H1 (cell line): ENCODE results near the gene ZNF518B. TPM values are rescaled to one million over a fixed set of nuclear protein-coding genes. Genes with fewer than 3 reads are reported as not detected.

Experiments used
- CTCF ChIA-PET: fragments of 300-600 bp; sonication (Branson Sonifier 250); formaldehyde crosslinking; loops from one replicate; lab custom pipeline; 2021; ENCODE audit not compliant: partially characterized antibody; lab: Charles Lee
- POLR2A ChIA-PET: fragments of 300-600 bp; sonication (Branson Sonifier 250); formaldehyde crosslinking; loops from one replicate; lab custom pipeline; 2021; ENCODE audit warnings: inconsistent platforms; ENCODE audit not compliant: partially characterized antibody; lab: Charles Lee
- DNase-seq, 2 experiments: peaks; one replicate each; pipeline versions ENCODE4 v3.0.0 to v3.0.0-alpha.2; 2010 to 2022; ENCODE audit warnings: low spot score in 2 of 2, low read depth in 1 of 2, mixed read lengths in 1 of 2
- FAIRE-seq: peaks from 2 replicates; lab custom pipeline; 2011; peaks lifted over from hg19 to GRCh38; lab: Jason Lieb, UNC
- H2AFZ ChIP-seq: 2 replicates; pipeline ENCODE4 v1.8.1; 2012; ENCODE audit warnings: low read length, inconsistent platforms
- H2AK5ac ChIP-seq: 2 replicates; pipeline ENCODE4 v1.6.1; 2013; ENCODE audit warnings: low read depth, low read length
- H2BK120ac ChIP-seq: replicated peaks from 2 replicates; pipeline ENCODE3; 2013; ENCODE audit warnings: low read depth, low read length, inconsistent platforms
- H2BK12ac ChIP-seq: 2 replicates; pipeline ENCODE4 v1.6.1; 2013; ENCODE audit warnings: low read depth, low read length
- H2BK15ac ChIP-seq: 2 replicates; pipeline ENCODE4 v1.6.1; 2013; ENCODE audit warnings: low read length
- H2BK20ac ChIP-seq: 2 replicates; pipeline ENCODE4 v1.6.1; 2013; ENCODE audit warnings: low read length
- H2BK5ac ChIP-seq: 2 replicates; pipeline ENCODE4 v1.6.1; 2013; ENCODE audit warnings: low read depth, low read length
- H3K14ac ChIP-seq: 2 replicates; pipeline ENCODE4 v1.6.1; 2013; ENCODE audit warnings: inconsistent platforms; ENCODE audit not compliant: insufficient read length
- H3K18ac ChIP-seq: 2 replicates; pipeline ENCODE4 v1.6.1; 2013; ENCODE audit warnings: low read length; ENCODE audit errors: extremely low read depth
- H3K23ac ChIP-seq: 2 replicates; pipeline ENCODE4 v1.6.1; 2013; ENCODE audit warnings: inconsistent platforms; ENCODE audit not compliant: insufficient read length
- H3K23me2 ChIP-seq: 2 replicates; pipeline ENCODE4 v1.6.1; 2013; ENCODE audit warnings: low read depth, low read length
- H3K27ac ChIP-seq: 2 replicates; pipeline ENCODE4 v1.6.1; 2011; ENCODE audit warnings: low read depth, low read length, inconsistent platforms
- H3K27me3 ChIP-seq, 4 experiments: replicated peaks in 1 of 4; 1 replicate in 1 of 4; 2 replicates in 3 of 4; pipeline versions ENCODE4 v1.6.1 to v1.8.1; 2011 to 2013; ENCODE audit warnings: low read length in 3 of 4, mild to moderate bottlenecking in 3 of 4, inconsistent platforms in 2 of 4, mixed read lengths in 2 of 4, moderate library complexity in 1 of 4; ENCODE audit not compliant: control insufficient read depth in 3 of 4, insufficient read depth in 3 of 4; ENCODE audit errors: extremely low read depth in 1 of 4
- H3K36me3 ChIP-seq, 4 experiments: 2 replicates each; pipeline versions ENCODE4 v1.6.1 to v1.8.1; 2011 to 2013; ENCODE audit warnings: mild to moderate bottlenecking in 4 of 4, low read length in 3 of 4, moderate library complexity in 2 of 4, control low read depth in 1 of 4, inconsistent platforms in 1 of 4; ENCODE audit not compliant: insufficient read depth in 4 of 4, control insufficient read depth in 2 of 4
- H3K4ac ChIP-seq: replicated peaks from 2 replicates; pipeline ENCODE3; 2013; ENCODE audit warnings: low read length, low read depth, mixed read lengths, inconsistent platforms; ENCODE audit not compliant: insufficient read length
- H3K4me1 ChIP-seq, 4 experiments: replicated peaks in 1 of 4; 1 replicate in 1 of 4; 2 replicates in 3 of 4; pipeline versions ENCODE4 v1.6.1 to v1.8.1; 2011 to 2013; ENCODE audit warnings: low read length in 3 of 4, inconsistent platforms in 2 of 4, mixed read lengths in 1 of 4; ENCODE audit not compliant: insufficient read depth in 4 of 4, control insufficient read depth in 3 of 4
- H3K4me2 ChIP-seq, 2 experiments: 2 replicates each; pipeline versions ENCODE4 v1.6.1 to v1.8.1; 2011 to 2013; ENCODE audit warnings: low read depth in 2 of 2, low read length in 2 of 2, control low read depth in 1 of 2, inconsistent platforms in 1 of 2, mild to moderate bottlenecking in 1 of 2; ENCODE audit not compliant: insufficient read depth in 1 of 2
- H3K4me3 ChIP-seq, 4 experiments: fragments of 200-600, 300-600 bp in 1 of 4; sonication (generic), shearing (Covaris generic), sonication (Bioruptor Twin) in 1 of 4; 2 replicates each; pipeline versions ENCODE4 v1.5.1 to v1.8.1; 2011 to 2016; ENCODE audit warnings: low read length in 4 of 4, low read depth in 3 of 4, control low read depth in 2 of 4, inconsistent platforms in 2 of 4, mild to moderate bottlenecking in 2 of 4, mixed read lengths in 1 of 4, moderate library complexity in 1 of 4; ENCODE audit not compliant: insufficient read depth in 2 of 4; ENCODE audit errors: extremely low read depth in 1 of 4
- H3K56ac ChIP-seq: replicated peaks from 2 replicates; pipeline ENCODE3; 2013; ENCODE audit warnings: low read depth, mild to moderate bottlenecking, mixed read lengths, low read length, inconsistent platforms; ENCODE audit not compliant: insufficient read length
- H3K79me1 ChIP-seq: 2 replicates; pipeline ENCODE4 v1.6.1; 2013; ENCODE audit warnings: low read depth, low read length, control low read depth
- H3K79me2 ChIP-seq, 2 experiments: 2 replicates each; pipeline versions ENCODE4 v1.6.1 to v1.8.1; 2012 to 2013; ENCODE audit warnings: low read length in 2 of 2, mild to moderate bottlenecking in 2 of 2, inconsistent platforms in 1 of 2; ENCODE audit not compliant: insufficient read depth in 2 of 2, control insufficient read depth in 1 of 2
- H3K9ac ChIP-seq, 4 experiments: replicated peaks in 1 of 4; 1 replicate in 1 of 4; 2 replicates in 3 of 4; pipeline versions ENCODE4 v1.6.1 to v1.8.1; 2011 to 2013; ENCODE audit warnings: low read depth in 3 of 4, low read length in 3 of 4, control low read depth in 2 of 4, mild to moderate bottlenecking in 2 of 4, moderate library complexity in 2 of 4, inconsistent platforms in 1 of 4; ENCODE audit errors: extremely low read depth in 1 of 4
- H3K9me3 ChIP-seq, 2 experiments: 2 replicates each; pipeline versions ENCODE4 v1.6.1 to v1.8.1; 2012 to 2013; ENCODE audit warnings: mild to moderate bottlenecking in 2 of 2, moderate library complexity in 2 of 2, control low read depth in 1 of 2, inconsistent platforms in 1 of 2, low read depth in 1 of 2, low read length in 1 of 2, mixed read lengths in 1 of 2; ENCODE audit not compliant: insufficient read depth in 2 of 2
- H4K20me1 ChIP-seq, 2 experiments: replicated peaks in 1 of 2; 2 replicates each; pipeline versions ENCODE3 to v1.8.1; 2011 to 2013; ENCODE audit warnings: inconsistent platforms in 2 of 2, low read length in 2 of 2, mild to moderate bottlenecking in 1 of 2; ENCODE audit not compliant: insufficient read depth in 2 of 2, control insufficient read depth in 1 of 2
- H4K5ac ChIP-seq: 2 replicates; pipeline ENCODE4 v1.6.1; 2013; ENCODE audit warnings: low read length, low read depth, mixed read lengths, inconsistent platforms; ENCODE audit not compliant: insufficient read length
- H4K8ac ChIP-seq: 2 replicates; pipeline ENCODE4 v1.8.0; 2013; ENCODE audit warnings: mild to moderate bottlenecking, moderate library complexity, low read length, inconsistent platforms; ENCODE audit not compliant: insufficient read depth; ENCODE audit errors: extremely low read depth
- H4K91ac ChIP-seq: replicated peaks from 2 replicates; pipeline ENCODE3; 2013; ENCODE audit warnings: low read length, mixed read lengths, inconsistent platforms; ENCODE audit not compliant: insufficient read length
- ATF3 ChIP-seq: IDR thresholded peaks from 2 replicates; pipeline ENCODE4 v1.6.1; 2011; ENCODE audit warnings: low read depth, mild to moderate bottlenecking, low read length; ENCODE audit not compliant: insufficient read depth
- WGBS, 2 experiments: shearing (Covaris generic) in 1 of 2; methylation state at CpG; one replicate each; pipeline versions ENCODE4 v1.1.6 to v1.1.7; 2013 to 2015; ENCODE audit warnings: low lambda C conversion rate in 2 of 2, mixed read lengths in 2 of 2, inconsistent platforms in 1 of 2, low coverage in 1 of 2, missing lambda C conversion rate in 1 of 2; ENCODE audit not compliant: insufficient replicate concordance in 2 of 2, insufficient coverage in 1 of 2, insufficient read length in 1 of 2; ENCODE audit errors: extremely low coverage in 1 of 2, missing lambda C conversion rate in 1 of 2; 5-methylcytosine and 5-hydroxymethylcytosine counted together
- polyA plus RNA-seq, 7 experiments: library from polyadenylated mRNA; depleted of rRNA in 3 of 7; stranded (reverse) in 5 of 7; unstranded in 2 of 7; fragments of >200 nt in 5 of 7; fragments of 200-250 nt in 2 of 7; gene quantifications; 1 replicate in 5 of 7; 2 replicates in 1 of 7; 4 replicates in 1 of 7; pipeline versions ENCODE4 v1.2.1 to v1.2.3, GENCODE V29; 2011 to 2013; ENCODE audit warnings: missing spikeins in 2 of 7, mixed read lengths in 2 of 7
- total RNA-seq: library from RNA; stranded (reverse); fragmentation: NEBNext Ultra II Directional; extraction: Animal tissue kit (Norgen Biotek cat#: 25700); gene quantifications from 2 replicates; pipeline ENCODE4 v1.2.1, GENCODE V29; 2021

ZNF518B gene
- total and polyA plus RNA-seq, 2 of the 8 experiments (the other 6 are each of a cell fraction or from before 2014, with no cell fraction given) = 2.9 to 9.0 TPM

DNA sequence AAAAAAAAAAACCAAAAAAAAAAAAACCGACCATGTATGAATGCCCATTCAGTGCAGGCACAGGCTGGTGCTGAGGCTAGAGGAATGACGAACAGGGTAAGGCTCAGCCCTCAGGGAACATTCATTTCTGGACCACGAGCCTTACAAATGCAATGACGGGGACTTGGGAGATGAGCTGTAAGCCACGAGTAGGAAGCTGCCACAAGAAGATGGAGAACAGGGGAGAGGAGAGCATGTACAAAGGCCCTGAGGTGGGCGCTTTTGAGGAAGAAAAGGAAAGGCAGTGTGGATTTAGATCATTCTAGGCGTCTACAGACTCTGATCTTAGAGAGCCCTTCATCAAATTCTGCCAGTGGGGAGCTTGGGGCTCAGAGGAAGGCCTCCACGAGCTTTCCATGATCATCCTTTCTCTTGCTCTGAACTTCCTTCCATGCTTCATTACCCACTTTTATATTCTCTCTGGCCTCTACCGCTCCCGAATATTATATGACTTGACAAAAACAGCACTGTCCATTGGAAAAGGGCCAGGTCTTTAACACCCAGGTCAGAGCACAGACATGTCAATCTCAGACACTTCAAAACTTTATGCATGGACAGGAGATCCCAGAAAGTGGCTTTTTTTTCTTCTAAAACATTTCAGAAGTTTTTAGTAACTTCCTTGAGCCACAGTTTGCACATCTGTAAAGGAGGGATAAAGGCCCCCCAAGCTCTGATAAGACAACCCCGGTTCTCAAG lies 3.3 kb upstream of the ZNF518B start:
- Histone ChIP-seq H3K79me2 (no peaks in the 10 kb centered on the region), H3K14ac (no peak overlapping the region), H3K4me2 (peak overlapping the region; percentile 64 to 96), H3K27ac (no peak overlapping the region), H2BK120ac (no peak overlapping the region), H2BK15ac (no peak overlapping the region), H4K91ac (no peak overlapping the region), H3K79me1 (no peaks in the 10 kb centered on the region), H3K36me3 (0 out of 8 replicates have a peak, but pooled peaks cover 0 to 3% (median 0%) of the 10 kb centered on the region in 4 experiments), H3K23me2 (peaks cover 11% of the 10 kb centered on the region), H2BK5ac (no peak overlapping the region), H4K8ac (no peak overlapping the region), H2AK5ac (no peak overlapping the region), H3K56ac (no peak overlapping the region), H3K9ac (no peak overlapping the region), H3K27me3 (peaks cover 57 to 80% (median 72%) of the 10 kb centered on the region in 4 experiments), H2BK20ac (no peak overlapping the region), H4K20me1 (peaks cover 6 to 13% of the 10 kb centered on the region in 2 experiments), H3K18ac (no peak overlapping the region), H3K23ac (no peak overlapping the region), H3K4me3 (peak overlapping the region in 1 of 4 experiments; percentile 68; a peak in 2 of 8 replicates), H3K4me1 (peaks cover 0 to 21% (median 14%) of the 10 kb centered on the region in 4 experiments; a peak in 5 of 7 replicates), H3K4ac (no peak overlapping the region), H2AFZ (no peak overlapping the region), H2BK12ac (no peak overlapping the region), H4K5ac (no peak overlapping the region), H3K9me3 (no peaks in the 10 kb centered on the region)
- DNase-seq = no peak
- ChIA-PET CTCF (interaction anchor here (0.6 to 5.1 kb wide), 39 partner anchors 8 to 826 kb away, joined by 3 to 39 read pairs (median 5); no protein-coding TSS in a partner anchor), POLR2A (interaction anchor here (0.7 to 1.0 kb wide), 4 partner anchors 14 to 341 kb away, joined by 3 to 4 read pairs (median 4); no protein-coding TSS in a partner anchor)
- WGBS, 2 experiments = 81% methylated on average over 10 of the region's 11 CpGs; no CpG with 5 or more reads in 1 of the 2 experiments
- TF ChIP-seq ATF3 = no peak
- FAIRE-seq = no peak
